Effector memory CD4-positive, alpha-beta T cell (primary cell): ENCODE measurements around the gene HLCS.

Experiments
- DNase-seq, 3 donors: peaks; one replicate each; pipeline ENCODE4 v3.0.0-alpha.2; 2020
- H3K27ac ChIP-seq: 2 replicates; pipeline ENCODE4 v1.7.0; 2013; ENCODE audit warnings: mild to moderate bottlenecking, low read length, moderate library complexity; ENCODE audit not compliant: insufficient read depth, poor library complexity, severe bottlenecking
- H3K27me3 ChIP-seq: replicated peaks from 2 replicates; pipeline ENCODE4 v1.7.0; 2013; ENCODE audit warnings: mild to moderate bottlenecking, low read length; ENCODE audit not compliant: insufficient read depth, control insufficient read depth, poor library complexity, severe bottlenecking
- H3K36me3 ChIP-seq: 2 replicates; pipeline ENCODE4 v1.7.0; 2013; ENCODE audit warnings: mild to moderate bottlenecking, low read length, moderate library complexity; ENCODE audit not compliant: control insufficient read depth, insufficient read depth
- H3K4me1 ChIP-seq: 2 replicates; pipeline ENCODE4 v1.7.0; 2013; ENCODE audit warnings: low read length, mild to moderate bottlenecking; ENCODE audit not compliant: control insufficient read depth, insufficient read depth, poor library complexity, severe bottlenecking
- H3K4me3 ChIP-seq: 2 replicates; pipeline ENCODE4 v1.7.0; 2013; ENCODE audit warnings: low read length, low read depth, mild to moderate bottlenecking; ENCODE audit not compliant: insufficient read depth, poor library complexity, severe bottlenecking
- H3K9me3 ChIP-seq: 2 replicates; pipeline ENCODE4 v1.7.0; 2013; ENCODE audit warnings: mild to moderate bottlenecking, low read length, moderate library complexity; ENCODE audit not compliant: control insufficient read depth

Gene HLCS

DNA sequence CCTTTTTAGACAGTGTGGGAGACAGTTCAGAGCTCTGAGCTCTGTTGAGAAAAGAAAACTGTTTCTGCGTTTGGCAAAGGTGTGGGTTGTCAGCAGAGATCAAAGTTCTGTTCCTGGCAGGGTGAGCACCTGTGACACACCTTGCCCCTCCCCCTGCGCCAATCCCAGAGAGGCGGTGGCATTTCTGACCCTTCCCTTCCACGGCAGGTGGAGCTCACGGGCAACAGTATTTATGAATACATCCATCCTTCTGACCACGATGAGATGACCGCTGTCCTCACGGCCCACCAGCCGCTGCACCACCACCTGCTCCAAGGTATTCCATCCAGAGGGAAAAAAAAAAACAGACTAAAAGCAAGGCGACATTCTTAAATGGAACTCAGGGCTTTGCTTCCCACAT is 246.9 kb downstream of the HLCS start:
- Histone ChIP-seq H3K36me3 (no peaks in the 10 kb centered on the region), H3K27ac (no peak overlapping the region), H3K27me3 (peaks cover 4% of the 10 kb centered on the region), H3K9me3 (no peaks in the 10 kb centered on the region), H3K4me1 (no peaks in the 10 kb centered on the region), H3K4me3 (no peak overlapping the region)
- no peak for DNase-seq

DNA sequence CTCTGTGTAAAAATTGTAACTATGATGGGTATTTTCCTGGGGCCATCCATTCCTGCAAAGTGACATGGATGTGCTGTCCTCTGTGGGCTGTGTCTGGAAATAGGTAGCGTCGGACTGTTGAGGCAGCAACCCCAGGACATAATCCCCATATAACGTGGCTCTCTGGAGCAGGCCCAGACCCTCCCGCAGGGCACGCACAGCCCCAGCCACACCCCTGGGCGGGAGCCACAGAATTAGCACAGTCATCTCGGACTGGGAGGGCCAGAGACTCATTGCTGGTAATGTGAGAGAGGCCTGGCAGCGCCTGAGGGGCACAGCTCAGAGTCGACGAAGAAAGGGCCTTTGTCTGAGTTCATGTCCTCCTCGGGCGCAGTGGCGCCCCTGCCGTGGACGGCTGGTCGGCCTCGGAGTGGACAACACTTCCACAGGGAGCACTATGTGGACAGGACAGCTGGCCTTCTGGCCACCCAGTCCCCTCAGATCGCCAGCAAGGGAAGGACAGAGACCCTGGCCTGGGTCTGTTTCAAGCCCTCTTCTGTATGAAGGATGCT is 247.4 kb downstream of the HLCS start:
- H3K36me3 ChIP-seq: no peaks in the 10 kb centered on the region
- H3K4me3 ChIP-seq: no peak overlapping the region
- H3K27ac ChIP-seq: no peak overlapping the region
- H3K27me3 ChIP-seq: peaks cover 4% of the 10 kb centered on the region
- H3K4me1 ChIP-seq: no peaks in the 10 kb centered on the region
- DNase-seq: no peak
- no peaks in the 10 kb centered on the region for H3K9me3 ChIP-seq

DNA sequence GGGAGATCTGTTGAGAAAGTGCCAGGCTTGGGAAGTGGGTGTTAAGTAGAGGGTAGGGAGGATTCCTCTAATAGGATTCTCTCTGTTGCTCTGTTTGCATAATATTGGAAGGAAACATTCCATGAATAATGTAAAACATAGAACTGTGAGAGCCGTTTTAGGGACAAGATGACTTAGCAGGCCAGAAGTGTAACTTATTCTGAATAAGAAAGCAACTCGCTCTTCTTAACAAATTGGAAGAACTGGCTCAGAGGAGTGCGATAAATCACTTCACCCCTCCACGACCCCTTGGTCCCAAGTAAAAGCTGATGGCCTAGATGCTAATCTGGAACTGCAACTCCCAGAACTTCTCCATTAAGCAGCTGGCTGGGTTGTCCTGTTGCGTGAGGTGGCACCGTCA is 248.5 kb downstream of the HLCS start:
- Histone ChIP-seq H3K4me3 (no peak overlapping the region), H3K4me1 (no peaks in the 10 kb centered on the region), H3K9me3 (no peaks in the 10 kb centered on the region), H3K27ac (no peak overlapping the region), H3K27me3 (peaks cover 4% of the 10 kb centered on the region), H3K36me3 (no peaks in the 10 kb centered on the region)
- DNase-seq: no peak

DNA sequence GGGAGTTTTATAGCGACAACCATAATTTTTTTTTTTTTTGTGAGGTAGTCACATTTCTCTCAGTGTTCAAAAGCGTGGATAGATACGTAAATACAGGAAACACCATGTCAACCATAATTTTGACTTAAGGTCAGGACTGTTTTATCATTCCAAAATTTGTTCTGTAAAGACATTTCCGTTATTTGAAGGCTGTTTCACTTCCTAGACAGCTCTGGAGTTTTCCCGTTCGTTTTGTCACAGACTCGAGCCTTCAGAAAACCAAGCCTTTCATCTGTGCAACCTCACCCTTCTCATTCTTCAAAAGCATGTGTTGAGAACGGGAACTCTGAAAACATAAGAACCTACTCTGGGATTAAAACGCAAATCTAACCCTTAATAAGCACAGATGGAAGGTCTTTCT is 249.6 kb downstream of the HLCS start:
- Histone ChIP-seq H3K4me1 (no peaks in the 10 kb centered on the region), H3K27me3 (peaks cover 4% of the 10 kb centered on the region)
- DNase-seq: no peak

DNA sequence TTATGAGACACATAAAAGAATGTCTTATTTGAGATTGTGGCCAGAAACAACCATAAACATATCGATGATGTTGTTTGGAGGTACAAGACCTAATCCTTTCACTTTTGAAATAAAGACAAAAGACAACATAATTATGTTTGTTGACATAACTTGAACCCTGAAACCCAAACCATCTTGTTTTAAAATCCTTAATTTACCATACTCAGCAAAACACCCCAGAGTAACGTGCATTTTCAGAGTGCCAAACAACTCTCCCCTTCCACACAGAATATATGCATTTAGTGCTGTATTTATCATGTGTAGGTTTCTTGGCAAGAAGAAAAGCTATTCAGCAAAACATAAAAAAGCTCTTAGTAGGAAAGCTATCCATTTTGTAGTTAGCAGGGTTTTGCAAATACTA is 250.1 kb downstream of the HLCS start:
- Histone ChIP-seq H3K9me3 (no peaks in the 10 kb centered on the region), H3K4me3 (no peak overlapping the region), H3K27ac (no peak overlapping the region), H3K36me3 (no peaks in the 10 kb centered on the region), H3K4me1 (no peaks in the 10 kb centered on the region), H3K27me3 (peaks cover 8% of the 10 kb centered on the region)
- DNase-seq: no peak

More for the DNA sequence above, 249.6 kb downstream of the HLCS start:
- H3K27ac ChIP-seq: no peak overlapping the region
- H3K36me3 ChIP-seq: no peaks in the 10 kb centered on the region
- no peaks in the 10 kb centered on the region for H3K9me3 ChIP-seq
- H3K4me3 ChIP-seq: no peak overlapping the region

DNA sequence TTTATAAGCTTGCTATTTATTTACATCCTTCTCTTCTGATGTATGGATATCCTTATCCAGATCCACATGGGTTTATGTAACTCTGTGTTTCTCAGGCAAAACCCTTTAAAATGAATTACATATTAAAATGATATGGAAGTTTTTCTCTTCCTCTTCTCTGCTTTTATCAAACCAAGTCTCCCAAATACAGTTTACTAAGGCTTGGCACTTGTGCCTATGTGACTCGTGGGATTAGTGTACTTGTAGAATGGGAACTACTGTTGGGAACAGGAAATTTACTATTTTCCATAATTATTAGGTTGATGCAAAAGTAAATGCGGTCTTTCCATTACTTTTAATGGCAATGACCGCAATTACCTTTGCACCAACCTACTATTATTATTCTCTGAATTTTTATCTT is 252.7 kb downstream of the HLCS start:
- Histone ChIP-seq H3K9me3 (no peaks in the 10 kb centered on the region), H3K36me3 (no peaks in the 10 kb centered on the region), H3K27ac (no peak overlapping the region), H3K27me3 (peaks cover 30% of the 10 kb centered on the region), H3K4me1 (no peaks in the 10 kb centered on the region), H3K4me3 (no peak overlapping the region)
- DNase-seq: no peak

DNA sequence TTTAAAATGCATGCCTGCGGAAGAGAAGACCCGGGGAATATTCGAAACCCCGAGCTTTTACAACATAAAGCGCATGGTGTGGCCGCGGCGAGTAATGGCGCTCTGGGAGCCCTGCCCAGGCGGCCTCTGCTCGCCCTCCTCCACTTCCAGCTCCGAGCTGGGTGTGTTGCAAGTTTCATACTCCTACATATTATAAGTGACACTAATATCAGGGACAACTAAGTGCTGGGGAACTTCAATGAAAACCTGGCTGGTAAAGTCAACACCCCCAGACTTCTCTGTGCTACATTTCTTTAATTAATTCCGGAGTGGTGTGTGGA is 255.8 kb downstream of the HLCS start:
- no peak for DNase-seq
- Histone ChIP-seq H3K9me3 (no peaks in the 10 kb centered on the region), H3K4me3 (no peak overlapping the region), H3K27me3 (peaks cover 53% of the 10 kb centered on the region), H3K4me1 (peaks cover 11% of the 10 kb centered on the region), H3K36me3 (no peaks in the 10 kb centered on the region), H3K27ac (no peak overlapping the region)

DNA sequence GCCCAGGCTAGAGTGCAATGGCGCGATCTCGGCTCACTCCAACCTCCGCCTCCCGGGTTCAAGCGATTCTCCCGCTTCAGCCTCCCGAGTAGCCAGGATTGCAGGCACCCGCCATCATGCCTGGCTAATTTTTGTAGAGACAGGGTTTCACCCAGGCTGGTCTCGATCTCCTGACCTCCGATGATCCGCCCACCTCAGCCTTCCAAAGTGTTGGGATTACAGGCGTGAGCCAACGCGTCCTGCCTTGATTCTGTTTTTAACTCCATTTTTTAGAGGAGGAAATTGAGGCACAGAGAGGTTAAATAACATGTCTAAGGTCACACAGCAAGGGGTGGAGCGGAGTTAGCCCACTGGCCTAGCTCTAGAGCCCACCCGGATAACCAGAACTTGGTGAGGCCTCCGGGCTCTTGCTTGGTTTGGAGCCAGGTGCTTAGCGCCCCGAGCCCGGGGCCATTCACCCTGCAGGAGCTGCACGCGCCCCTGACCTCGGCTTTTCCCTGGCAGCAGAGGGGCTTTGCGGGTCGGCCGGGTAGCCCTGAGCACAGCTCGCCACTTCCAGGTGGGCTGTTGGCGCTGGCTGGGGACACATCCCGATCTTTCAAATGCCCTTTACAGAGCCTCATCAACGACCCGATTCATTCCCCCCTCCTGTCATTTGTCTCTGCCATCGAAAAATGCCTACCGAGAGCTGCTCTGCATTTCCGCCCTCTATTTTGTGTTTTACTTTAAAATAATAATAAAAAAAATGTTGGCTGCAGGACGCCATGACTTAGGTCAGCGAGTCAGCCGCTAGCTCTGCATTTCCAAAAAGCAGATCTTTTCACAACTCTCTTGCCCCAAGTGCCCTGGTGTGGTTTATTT is 256.4 kb downstream of the HLCS start:
- H3K4me1 ChIP-seq: peaks cover 17% of the 10 kb centered on the region
- H3K27me3 ChIP-seq: peaks cover 50% of the 10 kb centered on the region
- H3K4me3 ChIP-seq: no peak overlapping the region
- no peak for DNase-seq
- H3K27ac ChIP-seq: no peak overlapping the region
- H3K36me3 ChIP-seq: no peaks in the 10 kb centered on the region
- H3K9me3 ChIP-seq: no peaks in the 10 kb centered on the region

DNA sequence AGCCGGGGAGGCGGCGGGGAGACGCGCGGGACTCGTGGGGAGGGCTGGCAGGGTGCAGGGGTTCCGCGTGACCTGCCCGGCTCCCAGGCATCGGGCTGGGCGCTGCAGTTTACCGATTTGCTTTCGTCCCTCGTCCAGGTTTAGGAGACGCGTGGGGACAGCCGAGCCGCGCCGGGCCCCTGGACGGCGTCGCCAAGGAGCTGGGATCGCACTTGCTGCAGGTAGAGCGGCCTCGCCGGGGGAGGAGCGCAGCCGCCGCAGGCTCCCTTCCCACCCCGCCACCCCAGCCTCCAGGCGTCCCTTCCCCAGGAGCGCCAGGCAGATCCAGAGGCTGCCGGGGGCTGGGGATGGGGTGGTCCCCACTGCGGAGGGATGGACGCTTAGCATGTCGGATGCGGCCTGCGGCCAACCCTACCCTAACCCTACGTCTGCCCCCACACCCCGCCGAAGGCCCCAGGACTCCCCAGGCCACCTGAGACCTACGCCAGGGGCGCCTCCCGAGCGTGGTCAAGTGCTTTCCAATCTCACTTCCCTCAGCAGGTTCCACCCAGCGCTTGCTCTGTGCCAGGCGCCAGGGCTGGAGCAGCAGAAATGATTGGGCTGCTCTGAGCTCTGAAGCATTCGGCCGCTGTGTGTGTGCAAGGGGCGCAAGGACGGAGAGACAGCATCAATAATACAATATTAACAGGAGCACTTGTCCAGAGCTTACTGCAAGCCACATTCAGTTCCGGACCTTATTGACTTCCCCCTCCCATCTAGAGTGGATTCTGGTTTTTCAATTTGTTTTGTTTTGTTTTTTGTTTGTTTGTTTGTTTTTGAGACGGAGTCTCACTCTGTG is 257.2 kb downstream of the HLCS start:
- no peaks in the 10 kb centered on the region for H3K9me3 ChIP-seq
- H3K4me3 ChIP-seq: no peak overlapping the region
- no peak for DNase-seq
- peaks cover 50% of the 10 kb centered on the region for H3K27me3 ChIP-seq
- H3K36me3 ChIP-seq: no peaks in the 10 kb centered on the region
- H3K27ac ChIP-seq: no peak overlapping the region
- peaks cover 20% of the 10 kb centered on the region for H3K4me1 ChIP-seq
